ENCODE data around the gene BATF. TPM values are rescaled to one million over a fixed set of nuclear protein-coding genes. Genes with fewer than 3 reads are reported as not detected.

Gene BATF
- total RNA-seq, 1 experiment from 2014 or later: 0.69 TPM

- Histone ChIP-seq H3K36me3 (ENCODE audit: control insufficient read depth in 1 of 2, insufficient read depth in 2 of 2, low read length in 2 of 2) (no peaks in the 10 kb centered on the region), H3K9me2 (ENCODE audit: insufficient read depth) (no peaks in the 10 kb centered on the region), H3K79me2 (ENCODE audit: insufficient read depth, low read length) (no peaks in the 10 kb centered on the region), H3K9ac (ENCODE audit: low read length) (no peak overlapping the region), H3K4me1 (ENCODE audit: control insufficient read depth in 1 of 2, insufficient read depth in 2 of 2, low read length in 2 of 2) (no peaks in the 10 kb centered on the region), H3K9me3 (ENCODE audit: control insufficient read depth in 1 of 2, insufficient read depth in 1 of 2, low read depth in 1 of 2, low read length in 2 of 2) (no peaks in the 10 kb centered on the region), H3K4me2 (ENCODE audit: low read length) (no peak overlapping the region), H3K27ac (ENCODE audit: low read depth, low read length) (no peak overlapping the region), H4K20me1 (ENCODE audit: insufficient read depth) (no peaks in the 10 kb centered on the region), H3K27me3 (ENCODE audit: insufficient read depth, low read length) (no peaks in the 10 kb centered on the region), H3K4me3 (replicated peaks in 1 of 2; ENCODE audit: low read depth in 1 of 2, low read length in 2 of 2) (no peak overlapping the region), H2AFZ (ENCODE audit: low read depth, low read length, poor library complexity, severe bottlenecking) (no peak overlapping the region)
- ChIA-PET POLR2A (no interaction called here), RAD21 (ENCODE audit: low non-redundant PET in 1 of 2, low total read pairs in 2 of 2, uncharacterized antibody in 2 of 2, unreplicated experiment in 2 of 2) (no interaction called here), CTCF (interaction anchor here (1.3 kb wide), 1 partner anchor 18 kb away, joined by 3 read pairs; no protein-coding TSS in a partner anchor)
- no TSS peak for BruUV-seq (replicated peaks)
- intact Hi-C loops (cut with micrococcal nuclease): no loop called here
- DNase-seq (ENCODE audit: low read depth, low spot score): no peak
- no peak for ATAC-seq
- no peak for TF ChIP-seq EGR1 (IDR thresholded peaks at IDR 0.05; ENCODE audit: low read depth)
- no peak for TF ChIP-seq MAX (IDR thresholded peaks at IDR 0.05)
- no peak for TF ChIP-seq REST (IDR thresholded peaks at IDR 0.05; ENCODE audit: low read depth)
- TF ChIP-seq POLR2AphosphoS5 (IDR thresholded peaks at IDR 0.05; ENCODE audit: low read depth, low read length): no peak
- TF ChIP-seq POLR2A (IDR thresholded peaks at IDR 0.05; ENCODE audit: borderline replicate concordance, extremely low read depth, insufficient read depth, insufficient read length): no peak
- no peak for TF ChIP-seq JUND (IDR thresholded peaks at IDR 0.05)
- TF ChIP-seq CTCF (IDR thresholded peaks at IDR 0.05 in 2 of 3, conservative IDR thresholded peaks at IDR 0.05 in 1 of 3; ENCODE audit: borderline replicate concordance in 1 of 3, insufficient read depth in 1 of 3, low read depth in 2 of 3, low read length in 2 of 3): no peak
- no peak for TF ChIP-seq SIN3A (IDR thresholded peaks at IDR 0.05; ENCODE audit: low read depth)
- no peak for TF ChIP-seq ELF1 (IDR thresholded peaks at IDR 0.05; ENCODE audit: borderline replicate concordance, low read depth)
- TF ChIP-seq TCF7L2 (IDR thresholded peaks at IDR 0.05; ENCODE audit: borderline replicate concordance, extremely low read depth, insufficient read depth, insufficient read length): no peak
- TF ChIP-seq SRF (IDR thresholded peaks at IDR 0.05; ENCODE audit: low read depth): no peak
- TF ChIP-seq ATF3 (IDR thresholded peaks at IDR 0.05): no peak
Measured at GRCh38 chr14:75543253-75543652, 21.0 kb downstream of the BATF start.
